PC-3 (cell line): Measurements from ENCODE around the gene CAPZB. TPM values are rescaled to one million over a fixed set of nuclear protein-coding genes. Genes with fewer than 3 reads are reported as not detected.

Experiments
- ATAC-seq: fragments of 200-7000 bp; cut with Tn5 transposase; 2 replicates; pipeline ENCODE4 v1.9.1; 2020; ENCODE audit warnings: mild to moderate bottlenecking, moderate library complexity
- BruUV-seq: library from RNA; stranded (reverse); fragments of 400-500 nt; replicated peaks from 2 replicates; lab custom pipeline; 2021; lab: Mats Ljungman, UMichigan
- CTCF ChIA-PET: fragments of 300-600 bp; sonication (Branson Sonifier 250); formaldehyde crosslinking; loops from one replicate; lab custom pipeline; 2022; ENCODE audit warnings: antibody characterized with exemption; lab: Charles Lee
- POLR2A ChIA-PET: fragments of 300-600 bp; sonication (Branson Sonifier 250); formaldehyde crosslinking; loops from one replicate; lab custom pipeline; 2022; ENCODE audit warnings: antibody characterized with exemption; ENCODE audit not compliant: unreplicated experiment; lab: Charles Lee
- DNase-seq: peaks from one replicate; pipeline ENCODE4 v3.0.0-alpha.2; 2015
- H2AFZ ChIP-seq: fragments of 300-600 bp; sonication (generic); 2 replicates; pipeline ENCODE4 v1.6.0; 2016; ENCODE audit warnings: antibody characterized with exemption, low read length
- H3F3A ChIP-seq: fragments of 300-600 bp; sonication (generic); one replicate; pipeline ENCODE4 v1.6.0; 2017; ENCODE audit warnings: antibody characterized with exemption, low read length, control low read depth, mild to moderate bottlenecking; ENCODE audit not compliant: unreplicated experiment
- H3K27ac ChIP-seq: fragments of 300-600 bp; sonication (generic); 2 replicates; pipeline ENCODE4 v1.5.1; 2016; ENCODE audit warnings: mild to moderate bottlenecking, low read length
- H3K27me3 ChIP-seq: fragments of 300-600 bp; sonication (generic); 2 replicates; pipeline ENCODE4 v1.6.1; 2016; ENCODE audit warnings: low read length, mixed read lengths
- H3K36me3 ChIP-seq: fragments of 300-600 bp; sonication (generic); 2 replicates; pipeline ENCODE4 v1.6.1; 2016; ENCODE audit warnings: low read depth, mixed run types, low read length, mixed read lengths
- H3K4me1 ChIP-seq: fragments of 300-600 bp; sonication (generic); 2 replicates; pipeline ENCODE4 v1.5.1; 2016; ENCODE audit warnings: low read length; ENCODE audit not compliant: insufficient read depth
- H3K4me2 ChIP-seq: fragments of 300-600 bp; sonication (generic); 2 replicates; pipeline ENCODE4 v1.6.0; 2016; ENCODE audit warnings: low read length
- H3K4me3 ChIP-seq: fragments of 300-600 bp; sonication (generic); 2 replicates; pipeline ENCODE4 v1.5.1; 2016; ENCODE audit warnings: mild to moderate bottlenecking, low read length, mixed read lengths
- H3K79me2 ChIP-seq: fragments of 300-600 bp; sonication (generic); 2 replicates; pipeline ENCODE4 v1.6.1; 2017; ENCODE audit warnings: low read length, mixed read lengths
- H3K9ac ChIP-seq: fragments of 300-600 bp; sonication (generic); 2 replicates; pipeline ENCODE4 v1.6.0; 2016; ENCODE audit warnings: mild to moderate bottlenecking, low read length
- H3K9me2 ChIP-seq: fragments of 300-600 bp; sonication (generic); replicated peaks from 2 replicates; pipeline ENCODE4 v1.6.1; 2016; ENCODE audit warnings: mixed run types, low read length, mixed read lengths
- H3K9me3 ChIP-seq: fragments of 300-600 bp; sonication (generic); 2 replicates; pipeline ENCODE4 v1.6.1; 2016; ENCODE audit warnings: low read length, mixed read lengths
- H4K20me1 ChIP-seq: fragments of 300-600 bp; sonication (generic); 2 replicates; pipeline ENCODE4 v1.6.1; 2016; ENCODE audit warnings: low read length, mixed read lengths
- CTCF ChIP-seq: fragments of 300-600 bp; sonication (generic); conservative IDR thresholded peaks from 2 replicates; pipeline ENCODE4 v1.5.1; 2017; ENCODE audit warnings: antibody characterized with exemption, low read depth, mild to moderate bottlenecking, low read length
- EZH2 ChIP-seq: fragments of 300-600 bp; sonication (generic); IDR thresholded peaks from one replicate; pipeline ENCODE4 v1.6.1; 2017; ENCODE audit warnings: antibody characterized with exemption, mild to moderate bottlenecking, low read length; ENCODE audit not compliant: unreplicated experiment
- EZH2phosphoT487 ChIP-seq: fragments of 300-600 bp; sonication (generic); IDR thresholded peaks from 2 replicates; pipeline ENCODE4 v1.6.1; 2018; ENCODE audit warnings: mild to moderate bottlenecking, antibody characterized with exemption, low read length, borderline replicate concordance
- intact Hi-C: fragments of 100-400 bp; cut with micrococcal nuclease; formaldehyde crosslinking; loops from 2 replicates; pipeline ENCODE4 v1.9.0; 2023
- total RNA-seq: library from RNA; depleted of rRNA; stranded (reverse); fragments of >200 nt; gene quantifications from 2 replicates; pipeline ENCODE4 v1.2.3, GENCODE V29; 2014

CAPZB gene
- total RNA-seq, 1 experiment from 2014 or later = 86.7 TPM

GRCh38 chr1:19344372-19344810, 140.9 kb downstream of the CAPZB start:
- Histone ChIP-seq H2AFZ (no peak overlapping the region), H4K20me1 (no peaks in the 10 kb centered on the region), H3K9ac (no peak overlapping the region), H3F3A (no peaks in the 10 kb centered on the region), H3K36me3 (peaks cover 6% of the 10 kb centered on the region; the same call in 1 of the 2 replicates), H3K79me2 (no peaks in the 10 kb centered on the region), H3K27me3 (no peaks in the 10 kb centered on the region), H3K9me2 (no peaks in the 10 kb centered on the region), H3K4me2 (no peak overlapping the region), H3K4me1 (no peaks in the 10 kb centered on the region), H3K4me3 (no peak overlapping the region), H3K9me3 (no peaks in the 10 kb centered on the region), H3K27ac (no peak overlapping the region)
- peak; percentile 50 for DNase-seq
- intact Hi-C loops = loop anchor here (5.0 kb wide), 1 partner anchor 308 kb away; no protein-coding TSS in a partner anchor
- POLR2A ChIA-PET = no interaction called here
- BruUV-seq = no TSS peak
- peak; percentile 76 for ATAC-seq
- TF ChIP-seq EZH2 (no peak), CTCF (peak; percentile 86)
- CTCF ChIA-PET = interaction anchor here (0.5 kb wide), 1 partner anchor 269 kb away, joined by 3 read pairs; no protein-coding TSS in a partner anchor

GRCh38 chr1:19343617-19344350, 141.6 kb downstream of the CAPZB start:
- POLR2A ChIA-PET = no interaction called here
- no peak overlapping the region for H2AFZ ChIP-seq

More at GRCh38 chr1:19343617-19344350, 141.6 kb downstream of the CAPZB start:
- peaks cover 6% of the 10 kb centered on the region; the same call in 1 of the 2 replicates for H3K36me3 ChIP-seq
- intact Hi-C loops = loop anchor here (5.0 kb wide), 1 partner anchor 309 kb away; no protein-coding TSS in a partner anchor
- DNase-seq (no peak), ATAC-seq (no peak)
- no peaks in the 10 kb centered on the region for H3K27me3 ChIP-seq
- H3K27ac ChIP-seq = no peak overlapping the region
- no peaks in the 10 kb centered on the region for H3K79me2 ChIP-seq
- no peaks in the 10 kb centered on the region for H4K20me1 ChIP-seq
- no peak overlapping the region for H3K4me2 ChIP-seq
- no peaks in the 10 kb centered on the region for H3K9me2 ChIP-seq
- TF ChIP-seq CTCF (no peak), EZH2phosphoT487 (no peak), EZH2 (no peak)
- no TSS peak for BruUV-seq
- no peak overlapping the region for H3K9ac ChIP-seq
- H3K4me1 ChIP-seq = no peaks in the 10 kb centered on the region
- H3K4me3 ChIP-seq = no peak overlapping the region
- no peaks in the 10 kb centered on the region for H3K9me3 ChIP-seq
- H3F3A ChIP-seq = no peaks in the 10 kb centered on the region
- CTCF ChIA-PET = no interaction called here
